Measurements from ENCODE around the gene CCBE1.

CCBE1 gene

GRCh38 chr18:59664329-59664728, 32.9 kb downstream of the CCBE1 start:
- TF ChIP-seq SIN3A (IDR thresholded peaks at IDR 0.05; ENCODE audit: borderline replicate concordance, insufficient read depth, low read length) (no peak), POLR2AphosphoS5 (IDR thresholded peaks at IDR 0.05; ENCODE audit: low read depth, low read length) (no peak)

DNA sequence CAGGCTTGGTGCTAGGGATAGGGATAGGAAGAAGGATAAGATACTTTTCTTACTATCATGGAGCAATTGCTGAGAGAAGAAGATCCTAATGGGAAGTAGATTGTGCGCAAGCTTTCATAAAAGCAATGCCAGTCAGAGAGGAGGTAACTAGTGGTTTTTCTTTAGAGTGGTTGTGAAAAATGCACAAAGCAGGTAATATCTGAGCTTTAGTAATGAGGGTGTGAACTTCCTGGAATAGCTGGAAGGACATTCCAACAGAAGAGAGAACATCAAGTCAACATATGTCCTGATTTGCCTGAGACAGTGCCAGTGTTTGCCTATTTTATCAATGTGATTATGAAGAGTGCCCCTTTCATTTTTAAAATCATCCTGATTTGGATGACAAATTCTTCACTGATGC, 34.1 kb downstream of the CCBE1 start:
- TF ChIP-seq FOXP2 (optimal IDR thresholded peaks at IDR 0.05; ENCODE audit: borderline replicate concordance, extremely low read depth, extremely low read length, insufficient read depth): no peak
- TF ChIP-seq SIN3A (IDR thresholded peaks at IDR 0.05; ENCODE audit: borderline replicate concordance, insufficient read depth, low read length): no peak
- no peak for TF ChIP-seq POLR2AphosphoS5 (IDR thresholded peaks at IDR 0.05; ENCODE audit: low read depth, low read length)
- TF ChIP-seq, protein P1, sequence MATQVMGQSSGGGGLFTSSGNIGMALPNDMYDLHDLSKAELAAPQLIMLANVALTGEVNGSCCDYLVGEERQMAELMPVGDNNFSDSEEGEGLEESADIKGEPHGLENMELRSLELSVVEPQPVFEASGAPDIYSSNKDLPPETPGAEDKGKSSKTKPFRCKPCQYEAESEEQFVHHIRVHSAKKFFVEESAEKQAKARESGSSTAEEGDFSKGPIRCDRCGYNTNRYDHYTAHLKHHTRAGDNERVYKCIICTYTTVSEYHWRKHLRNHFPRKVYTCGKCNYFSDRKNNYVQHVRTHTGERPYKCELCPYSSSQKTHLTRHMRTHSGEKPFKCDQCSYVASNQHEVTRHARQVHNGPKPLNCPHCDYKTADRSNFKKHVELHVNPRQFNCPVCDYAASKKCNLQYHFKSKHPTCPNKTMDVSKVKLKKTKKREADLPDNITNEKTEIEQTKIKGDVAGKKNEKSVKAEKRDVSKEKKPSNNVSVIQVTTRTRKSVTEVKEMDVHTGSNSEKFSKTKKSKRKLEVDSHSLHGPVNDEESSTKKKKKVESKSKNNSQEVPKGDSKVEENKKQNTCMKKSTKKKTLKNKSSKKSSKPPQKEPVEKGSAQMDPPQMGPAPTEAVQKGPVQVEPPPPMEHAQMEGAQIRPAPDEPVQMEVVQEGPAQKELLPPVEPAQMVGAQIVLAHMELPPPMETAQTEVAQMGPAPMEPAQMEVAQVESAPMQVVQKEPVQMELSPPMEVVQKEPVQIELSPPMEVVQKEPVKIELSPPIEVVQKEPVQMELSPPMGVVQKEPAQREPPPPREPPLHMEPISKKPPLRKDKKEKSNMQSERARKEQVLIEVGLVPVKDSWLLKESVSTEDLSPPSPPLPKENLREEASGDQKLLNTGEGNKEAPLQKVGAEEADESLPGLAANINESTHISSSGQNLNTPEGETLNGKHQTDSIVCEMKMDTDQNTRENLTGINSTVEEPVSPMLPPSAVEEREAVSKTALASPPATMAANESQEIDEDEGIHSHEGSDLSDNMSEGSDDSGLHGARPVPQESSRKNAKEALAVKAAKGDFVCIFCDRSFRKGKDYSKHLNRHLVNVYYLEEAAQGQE (IDR thresholded peaks at IDR 0.05; ENCODE audit: insufficient read depth in 1 of 2, low read depth in 2 of 2, low read length in 2 of 2): no peak
- TF ChIP-seq TAF1 (IDR thresholded peaks at IDR 0.05; ENCODE audit: borderline replicate concordance, insufficient read depth, low read length): no peak

DNA sequence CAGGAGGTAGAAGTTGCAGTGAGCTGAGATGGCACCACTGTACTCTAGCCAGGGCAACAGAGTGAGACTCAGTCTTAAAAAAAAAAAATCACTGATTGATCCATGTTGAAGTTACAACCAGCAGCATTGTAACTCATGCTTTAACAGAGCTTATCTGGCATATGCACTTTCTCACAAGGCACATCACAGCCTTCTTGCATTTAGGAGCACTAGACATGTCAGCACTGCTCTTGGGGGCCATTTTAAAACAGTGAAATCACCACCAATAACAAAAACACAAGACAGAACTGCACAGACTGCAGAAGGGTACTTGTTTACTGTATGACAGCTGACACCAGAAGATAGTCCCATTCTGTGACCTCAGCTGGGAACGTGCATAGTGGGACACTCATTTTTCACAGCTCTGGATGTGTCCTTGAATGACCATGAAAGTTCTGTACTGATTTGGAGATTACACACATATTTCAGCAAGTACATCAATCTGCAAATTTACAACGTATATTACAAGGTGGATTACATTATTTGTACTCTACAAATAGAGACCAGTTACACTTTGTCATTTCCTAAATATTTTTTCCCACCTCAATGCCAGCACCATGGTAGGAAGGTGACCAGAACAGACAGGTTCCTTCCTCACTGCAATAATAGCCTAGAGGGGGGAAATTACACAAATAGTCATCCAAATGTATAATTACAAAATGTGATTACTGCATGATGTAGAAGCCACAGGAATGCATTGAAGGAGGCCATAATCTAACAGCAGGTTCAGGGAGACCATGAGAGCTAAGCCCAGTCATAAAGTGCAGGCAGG, 35.1 kb downstream of the CCBE1 start:
- no peak for TF ChIP-seq POLR2AphosphoS5 (IDR thresholded peaks at IDR 0.05; ENCODE audit: low read depth, low read length)
- TF ChIP-seq SIN3A (IDR thresholded peaks at IDR 0.05; ENCODE audit: borderline replicate concordance, insufficient read depth, low read length): no peak
- no peak for TF ChIP-seq FOXP2 (optimal IDR thresholded peaks at IDR 0.05; ENCODE audit: borderline replicate concordance, extremely low read depth, extremely low read length, insufficient read depth)
- TF ChIP-seq, protein P1 (IDR thresholded peaks at IDR 0.05; ENCODE audit: insufficient read depth in 1 of 2, low read depth in 2 of 2, low read length in 2 of 2): no peak
- TF ChIP-seq TAF1 (IDR thresholded peaks at IDR 0.05; ENCODE audit: borderline replicate concordance, insufficient read depth, low read length): no peak

GRCh38 chr18:59660786-59661743, 36.2 kb downstream of the CCBE1 start:
- TF ChIP-seq, protein P1 (IDR thresholded peaks at IDR 0.05; ENCODE audit: insufficient read depth in 1 of 2, low read depth in 2 of 2, low read length in 2 of 2): no peak
- TF ChIP-seq FOXP2 (optimal IDR thresholded peaks at IDR 0.05; ENCODE audit: borderline replicate concordance, extremely low read depth, extremely low read length, insufficient read depth) (no peak), TAF1 (IDR thresholded peaks at IDR 0.05; ENCODE audit: borderline replicate concordance, insufficient read depth, low read length) (no peak)

DNA sequence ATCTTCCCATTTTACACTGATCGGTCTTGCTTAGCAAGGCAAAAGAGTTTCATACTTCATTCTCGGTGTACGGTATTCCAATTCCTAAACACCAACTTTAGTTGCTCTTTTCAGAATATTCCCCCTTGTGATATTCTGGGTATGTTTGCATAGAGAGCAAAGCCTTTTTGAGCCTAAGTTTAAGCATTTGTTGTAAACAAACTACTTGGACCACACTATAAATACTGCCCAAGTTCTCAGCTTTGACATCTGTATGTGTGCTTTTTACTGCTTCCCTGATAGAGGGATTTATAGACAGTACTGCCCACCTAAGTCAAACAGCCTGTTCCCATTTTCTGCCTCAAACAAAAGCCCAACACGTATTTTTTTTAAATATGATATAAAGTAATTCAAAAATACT, 36.9 kb downstream of the CCBE1 start:
- TF ChIP-seq SIN3A (IDR thresholded peaks at IDR 0.05; ENCODE audit: borderline replicate concordance, insufficient read depth, low read length) (no peak), FOXP2 (optimal IDR thresholded peaks at IDR 0.05; ENCODE audit: borderline replicate concordance, extremely low read depth, extremely low read length, insufficient read depth) (no peak), POLR2AphosphoS5 (IDR thresholded peaks at IDR 0.05; ENCODE audit: low read depth, low read length) (no peak), TAF1 (IDR thresholded peaks at IDR 0.05; ENCODE audit: borderline replicate concordance, insufficient read depth, low read length) (no peak)
- TF ChIP-seq, protein P1 (IDR thresholded peaks at IDR 0.05; ENCODE audit: insufficient read depth in 1 of 2, low read depth in 2 of 2, low read length in 2 of 2): no peak

Measured in PFSK-1 (cell line).